ENCODE measurements around the gene EXOC6. TPM values are rescaled to one million over a fixed set of nuclear protein-coding genes. Genes with fewer than 3 reads are reported as not detected.

Gene EXOC6
- polyA plus RNA-seq, 4 donors = 6.7 to 17.5 (median 9.6) TPM

GRCh38 chr10:93061594-93062513 is 213.5 kb downstream of the EXOC6 start:
- Histone ChIP-seq H3K4me3 (ENCODE audit: low read depth in 1 of 3, low read length in 3 of 3) (peak overlapping the region in 1 of 3 donors; percentile 22), H3K36me3 (ENCODE audit: control insufficient read depth in 3 of 3, insufficient read depth in 2 of 3, low read depth in 1 of 3, low read length in 3 of 3) (no peaks in the 10 kb centered on the region), H3K27me3 (ENCODE audit: control insufficient read depth in 3 of 3, insufficient read depth in 3 of 3, low read length in 3 of 3) (peaks cover 14 to 71% (median 34%) of the 10 kb centered on the region in 3 donors), H3K4me1 (ENCODE audit: control insufficient read depth in 3 of 3, insufficient read depth in 2 of 3, low read depth in 1 of 3, low read length in 2 of 3) (peaks cover 0 to 10% (median 6%) of the 10 kb centered on the region in 3 donors), H3K9me3 (ENCODE audit: control insufficient read depth in 2 of 2, insufficient read depth in 1 of 2, low read depth in 1 of 2, low read length in 1 of 2) (no peaks in the 10 kb centered on the region), H3K27ac (ENCODE audit: low read depth in 1 of 3, low read length in 2 of 3) (no peak overlapping the region)
- FAIRE-seq (no peak), DNase-seq (peak in 1 of 2 donors; percentile 53)
- 5 to 8% (median 5%) methylated on average over 57 of the region's 57 CpGs for WGBS, 3 donors

- Histone ChIP-seq H3K4me1 (ENCODE audit: control insufficient read depth in 3 of 3, insufficient read depth in 2 of 3, low read depth in 1 of 3, low read length in 2 of 3) (peaks cover 0 to 10% (median 6%) of the 10 kb centered on the region in 3 donors), H3K9me3 (ENCODE audit: control insufficient read depth in 2 of 2, insufficient read depth in 1 of 2, low read depth in 1 of 2, low read length in 1 of 2) (no peaks in the 10 kb centered on the region), H3K27ac (ENCODE audit: low read depth in 1 of 3, low read length in 2 of 3) (no peak overlapping the region), H3K4me3 (ENCODE audit: low read depth in 1 of 3, low read length in 3 of 3) (peak overlapping the region in 1 of 3 donors; percentile 22), H3K36me3 (ENCODE audit: control insufficient read depth in 3 of 3, insufficient read depth in 2 of 3, low read depth in 1 of 3, low read length in 3 of 3) (no peaks in the 10 kb centered on the region), H3K27me3 (ENCODE audit: control insufficient read depth in 3 of 3, insufficient read depth in 3 of 3, low read length in 3 of 3) (peaks cover 14 to 79% (median 41%) of the 10 kb centered on the region in 3 donors)
- DNase-seq (peak; percentile 33 to 80), FAIRE-seq (no peak)
- 1 to 2% (median 1%) methylated on average over 46 to 68 of the region's 68 CpGs for WGBS, 3 donors
Measured at GRCh38 chr10:93062514-93063143, 214.3 kb downstream of the EXOC6 start.

- no peaks in the 10 kb centered on the region for H3K36me3 ChIP-seq (ENCODE audit: control insufficient read depth in 3 of 3, insufficient read depth in 2 of 3, low read depth in 1 of 3, low read length in 3 of 3)
- no peak for DNase-seq
- H3K27me3 ChIP-seq (ENCODE audit: control insufficient read depth in 3 of 3, insufficient read depth in 3 of 3, low read length in 3 of 3) = peaks cover 14 to 86% (median 42%) of the 10 kb centered on the region in 3 donors
- peak overlapping the region in 1 of 3 donors; percentile 22 for H3K4me3 ChIP-seq (ENCODE audit: low read depth in 1 of 3, low read length in 3 of 3)
- H3K27ac ChIP-seq (ENCODE audit: low read depth in 1 of 3, low read length in 2 of 3) = no peak overlapping the region
- no peaks in the 10 kb centered on the region for H3K9me3 ChIP-seq (ENCODE audit: control insufficient read depth in 2 of 2, insufficient read depth in 1 of 2, low read depth in 1 of 2, low read length in 1 of 2)
- peaks cover 0 to 10% (median 6%) of the 10 kb centered on the region in 3 donors for H3K4me1 ChIP-seq (ENCODE audit: control insufficient read depth in 3 of 3, insufficient read depth in 2 of 3, low read depth in 1 of 3, low read length in 2 of 3)
- 10 to 25% (median 12%) methylated on average over 36 to 43 of the region's 43 CpGs for WGBS, 3 donors
- no peak for FAIRE-seq
Measured at GRCh38 chr10:93063144-93063976, 215.0 kb downstream of the EXOC6 start.

- Histone ChIP-seq H3K36me3 (ENCODE audit: control insufficient read depth in 3 of 3, insufficient read depth in 2 of 3, low read depth in 1 of 3, low read length in 3 of 3) (no peaks in the 10 kb centered on the region), H3K27ac (ENCODE audit: low read depth in 1 of 3, low read length in 2 of 3) (no peak overlapping the region), H3K4me3 (ENCODE audit: low read depth in 1 of 3, low read length in 3 of 3) (no peak overlapping the region), H3K4me1 (ENCODE audit: control insufficient read depth in 3 of 3, insufficient read depth in 2 of 3, low read depth in 1 of 3, low read length in 2 of 3) (peaks cover 0 to 10% (median 6%) of the 10 kb centered on the region in 3 donors), H3K27me3 (ENCODE audit: control insufficient read depth in 3 of 3, insufficient read depth in 3 of 3, low read length in 3 of 3) (peaks cover 14 to 93% (median 48%) of the 10 kb centered on the region in 3 donors), H3K9me3 (ENCODE audit: control insufficient read depth in 2 of 2, insufficient read depth in 1 of 2, low read depth in 1 of 2, low read length in 1 of 2) (no peaks in the 10 kb centered on the region)
- 65 to 73% (median 69%) methylated on average over 9 of the region's 9 CpGs for WGBS, 3 donors
- no peak for FAIRE-seq
- DNase-seq = no peak
Measured at GRCh38 chr10:93063977-93064660, 215.8 kb downstream of the EXOC6 start.

- Histone ChIP-seq H3K9me3 (ENCODE audit: control insufficient read depth in 2 of 2, insufficient read depth in 1 of 2, low read depth in 1 of 2, low read length in 1 of 2) (no peaks in the 10 kb centered on the region), H3K36me3 (ENCODE audit: control insufficient read depth in 3 of 3, insufficient read depth in 2 of 3, low read depth in 1 of 3, low read length in 3 of 3) (no peaks in the 10 kb centered on the region), H3K4me1 (ENCODE audit: control insufficient read depth in 3 of 3, insufficient read depth in 2 of 3, low read depth in 1 of 3, low read length in 2 of 3) (peaks cover 0 to 10% (median 6%) of the 10 kb centered on the region in 3 donors), H3K27ac (ENCODE audit: low read depth in 1 of 3, low read length in 2 of 3) (no peak overlapping the region), H3K27me3 (ENCODE audit: control insufficient read depth in 3 of 3, insufficient read depth in 3 of 3, low read length in 3 of 3) (peaks cover 14 to 96% (median 46%) of the 10 kb centered on the region in 3 donors), H3K4me3 (ENCODE audit: low read depth in 1 of 3, low read length in 3 of 3) (no peak overlapping the region)
- FAIRE-seq (no peak), DNase-seq (no peak)
- 65 to 72% (median 68%) methylated on average over 12 of the region's 12 CpGs for WGBS, 3 donors
Measured at GRCh38 chr10:93064874-93065660, 216.7 kb downstream of the EXOC6 start.

GRCh38 chr10:93065675-93066543 is 217.6 kb downstream of the EXOC6 start:
- Histone ChIP-seq H3K4me1 (ENCODE audit: control insufficient read depth in 3 of 3, insufficient read depth in 2 of 3, low read depth in 1 of 3, low read length in 2 of 3) (peaks cover 0 to 7% (median 6%) of the 10 kb centered on the region in 3 donors), H3K36me3 (ENCODE audit: control insufficient read depth in 3 of 3, insufficient read depth in 2 of 3, low read depth in 1 of 3, low read length in 3 of 3) (no peaks in the 10 kb centered on the region), H3K4me3 (ENCODE audit: low read depth in 1 of 3, low read length in 3 of 3) (no peak overlapping the region), H3K9me3 (ENCODE audit: control insufficient read depth in 2 of 2, insufficient read depth in 1 of 2, low read depth in 1 of 2, low read length in 1 of 2) (no peaks in the 10 kb centered on the region), H3K27me3 (ENCODE audit: control insufficient read depth in 3 of 3, insufficient read depth in 3 of 3, low read length in 3 of 3) (peaks cover 12 to 96% (median 49%) of the 10 kb centered on the region in 3 donors), H3K27ac (ENCODE audit: low read depth in 1 of 3, low read length in 2 of 3) (no peak overlapping the region)
- FAIRE-seq = no peak
- DNase-seq = peak in 1 of 2 donors; percentile 32
- 5 to 6% (median 5%) methylated on average over 61 to 81 of the region's 81 CpGs for WGBS, 3 donors

GRCh38 chr10:93066544-93066913 is 218.2 kb downstream of the EXOC6 start:
- no peaks in the 10 kb centered on the region for H3K36me3 ChIP-seq (ENCODE audit: control insufficient read depth in 3 of 3, insufficient read depth in 2 of 3, low read depth in 1 of 3, low read length in 3 of 3)
- H3K4me1 ChIP-seq (ENCODE audit: control insufficient read depth in 3 of 3, insufficient read depth in 2 of 3, low read depth in 1 of 3, low read length in 2 of 3) = peaks cover 0 to 7% (median 6%) of the 10 kb centered on the region in 3 donors
- H3K4me3 ChIP-seq (ENCODE audit: low read depth in 1 of 3, low read length in 3 of 3) = no peak overlapping the region
- H3K9me3 ChIP-seq (ENCODE audit: control insufficient read depth in 2 of 2, insufficient read depth in 1 of 2, low read depth in 1 of 2, low read length in 1 of 2) = no peaks in the 10 kb centered on the region
- no peak for DNase-seq
- WGBS, 3 donors = 18 to 23% (median 20%) methylated on average over 11 of the region's 11 CpGs
- H3K27ac ChIP-seq (ENCODE audit: low read depth in 1 of 3, low read length in 2 of 3) = no peak overlapping the region
- peaks cover 8 to 95% (median 46%) of the 10 kb centered on the region in 3 donors for H3K27me3 ChIP-seq (ENCODE audit: control insufficient read depth in 3 of 3, insufficient read depth in 3 of 3, low read length in 3 of 3)
- no peak for FAIRE-seq

Measured in small intestine (tissue), 7 donors.